HepG2 (cell line): Measurements from ENCODE around the gene BRD2. TPM values are rescaled to one million over a fixed set of nuclear protein-coding genes. Genes with fewer than 3 reads are reported as not detected.

Experiments
- GLI4 ChIP-seq: sonication (generic); formaldehyde crosslinking; IDR thresholded peaks from 2 replicates; pipeline ENCODE4 v1.5.1; 2020; ENCODE audit warnings: missing genetic modification reagents, mild to moderate bottlenecking, moderate library complexity, borderline replicate concordance
- KDM5A ChIP-seq: fragments of 200-600 bp; sonication (generic); IDR thresholded peaks from 2 replicates; pipeline ENCODE4 v1.7.0; 2018; ENCODE audit warnings: antibody characterized with exemption, mild to moderate bottlenecking, low read length, borderline replicate concordance
- MXD4 ChIP-seq: IDR thresholded peaks from 2 replicates; pipeline ENCODE4 v1.6.1; 2016; ENCODE audit warnings: mild to moderate bottlenecking, missing biosample characterization, missing genetic modification reagents
- NBN ChIP-seq: fragments of 450-650 bp; conservative IDR thresholded peaks from 2 replicates; pipeline ENCODE4 v1.6.1; 2017
- NFE2L1 ChIP-seq: sonication (generic); formaldehyde crosslinking; IDR thresholded peaks from 2 replicates; pipeline ENCODE4 v1.4.0; 2020; ENCODE audit warnings: missing genetic modification reagents, mild to moderate bottlenecking, borderline replicate concordance
- PHF20 ChIP-seq: sonication (generic); formaldehyde crosslinking; IDR thresholded peaks from 2 replicates; pipeline ENCODE4 v1.5.0; 2020; ENCODE audit warnings: mild to moderate bottlenecking, missing genetic modification reagents
- POLR2G ChIP-seq: fragments of 200-400 bp; formaldehyde crosslinking; IDR thresholded peaks from 2 replicates; pipeline ENCODE4 v1.6.1; 2018; ENCODE audit warnings: mild to moderate bottlenecking, low read depth, low read length, moderate library complexity
- RXRB ChIP-seq: IDR thresholded peaks from 2 replicates; pipeline ENCODE4 v1.6.1; 2016; ENCODE audit warnings: borderline replicate concordance, missing genetic modification reagents, missing compliant biosample characterization
- SIN3A ChIP-seq: IDR thresholded peaks from 2 replicates; pipeline ENCODE4 v1.6.1; 2011; ENCODE audit warnings: low read depth, mild to moderate bottlenecking, control low read depth, low read length, borderline replicate concordance
- SP4 ChIP-seq: sonication (generic); formaldehyde crosslinking; IDR thresholded peaks from 2 replicates; pipeline ENCODE4 v1.8.1; 2023; ENCODE audit warnings: mild to moderate bottlenecking, missing genetic modification reagents
- YEATS2 ChIP-seq: sonication (generic); formaldehyde crosslinking; IDR thresholded peaks from 2 replicates; pipeline ENCODE4 v1.4.0; 2020; ENCODE audit warnings: missing genetic modification reagents, borderline replicate concordance
- ZFP90 ChIP-seq: sonication (generic); formaldehyde crosslinking; IDR thresholded peaks from 2 replicates; pipeline ENCODE4 v1.8.0; 2022; ENCODE audit warnings: missing genetic modification reagents, mild to moderate bottlenecking, inconsistent platforms, borderline replicate concordance
- ZNF20 ChIP-seq: sonication (generic); formaldehyde crosslinking; IDR thresholded peaks from 2 replicates; pipeline ENCODE4 v1.4.0; 2020; ENCODE audit warnings: mild to moderate bottlenecking, moderate library complexity, missing genetic modification reagents
- ZNF343 ChIP-seq: sonication (generic); formaldehyde crosslinking; IDR thresholded peaks from 2 replicates; pipeline ENCODE4 v1.4.0; 2020; ENCODE audit warnings: mild to moderate bottlenecking, missing genetic modification reagents
- ZNF598 ChIP-seq: sonication (generic); formaldehyde crosslinking; IDR thresholded peaks from 2 replicates; pipeline ENCODE4 v1.5.1; 2020; ENCODE audit warnings: mild to moderate bottlenecking, missing genetic modification reagents, borderline replicate concordance
- ZNF703 ChIP-seq: sonication (generic); formaldehyde crosslinking; IDR thresholded peaks from 2 replicates; pipeline ENCODE4 v1.5.1; 2020; ENCODE audit warnings: missing genetic modification reagents, mild to moderate bottlenecking, moderate library complexity, borderline replicate concordance
- ZNF790 ChIP-seq: sonication (generic); formaldehyde crosslinking; IDR thresholded peaks from 2 replicates; pipeline ENCODE4 v1.8.0; 2022; ENCODE audit warnings: missing genetic modification reagents, mild to moderate bottlenecking, borderline replicate concordance
- ZNF839 ChIP-seq: sonication (generic); formaldehyde crosslinking; IDR thresholded peaks from 2 replicates; pipeline ENCODE4 v1.4.0; 2020; ENCODE audit warnings: missing genetic modification reagents, mild to moderate bottlenecking, borderline replicate concordance
- ZSCAN29 ChIP-seq: sonication (generic); formaldehyde crosslinking; conservative IDR thresholded peaks from 2 replicates; pipeline ENCODE4 v1.4.0; 2020; ENCODE audit warnings: mild to moderate bottlenecking, missing genetic modification reagents
- polyA plus RNA-seq, 8 experiments: library from polyadenylated mRNA; depleted of rRNA in 3 of 8; stranded (reverse) in 7 of 8; unstranded in 1 of 8; fragments of >200 nt; fragmentation: Illumina TruSeq in 4 of 8; extraction: Trizol in 4 of 8; gene quantifications; 2 replicates each; pipeline versions ENCODE4 v1.2.1 to v1.2.3, GENCODE V29; 2011 to 2016; ENCODE audit warnings: low read depth in 4 of 8, missing spikeins in 1 of 8, mixed read lengths in 1 of 8; ENCODE audit not compliant: insufficient read depth in 1 of 8
- total RNA-seq, 5 experiments: library from RNA; depleted of rRNA; stranded (reverse); fragments of >200 nt; fragmentation: Illumina TruSeq; extraction: Trizol; gene quantifications; 2 replicates each; pipeline ENCODE4 v1.2.3, GENCODE V29; 2016; ENCODE audit warnings: low read depth in 1 of 5
- TF ChIP-seq, protein P1 (sequence below): sonication (generic); formaldehyde crosslinking; IDR thresholded peaks from 2 replicates; pipeline ENCODE4 v1.5.0; 2020; ENCODE audit warnings: mild to moderate bottlenecking, missing genetic modification reagents
- TF ChIP-seq, protein P2 (sequence below): sonication (generic); formaldehyde crosslinking; IDR thresholded peaks from 2 replicates; pipeline ENCODE4 v1.4.0; 2020; ENCODE audit warnings: missing genetic modification reagents
- TF ChIP-seq, protein P3 (sequence below): sonication (generic); formaldehyde crosslinking; conservative IDR thresholded peaks from 2 replicates; pipeline ENCODE4 v1.4.0; 2020; ENCODE audit warnings: missing genetic modification reagents

BRD2 gene
- total and polyA plus RNA-seq, 2 of the 13 experiments (the other 11 are each of a cell fraction or from before 2014, with no cell fraction given): 143 to 202 TPM

DNA sequence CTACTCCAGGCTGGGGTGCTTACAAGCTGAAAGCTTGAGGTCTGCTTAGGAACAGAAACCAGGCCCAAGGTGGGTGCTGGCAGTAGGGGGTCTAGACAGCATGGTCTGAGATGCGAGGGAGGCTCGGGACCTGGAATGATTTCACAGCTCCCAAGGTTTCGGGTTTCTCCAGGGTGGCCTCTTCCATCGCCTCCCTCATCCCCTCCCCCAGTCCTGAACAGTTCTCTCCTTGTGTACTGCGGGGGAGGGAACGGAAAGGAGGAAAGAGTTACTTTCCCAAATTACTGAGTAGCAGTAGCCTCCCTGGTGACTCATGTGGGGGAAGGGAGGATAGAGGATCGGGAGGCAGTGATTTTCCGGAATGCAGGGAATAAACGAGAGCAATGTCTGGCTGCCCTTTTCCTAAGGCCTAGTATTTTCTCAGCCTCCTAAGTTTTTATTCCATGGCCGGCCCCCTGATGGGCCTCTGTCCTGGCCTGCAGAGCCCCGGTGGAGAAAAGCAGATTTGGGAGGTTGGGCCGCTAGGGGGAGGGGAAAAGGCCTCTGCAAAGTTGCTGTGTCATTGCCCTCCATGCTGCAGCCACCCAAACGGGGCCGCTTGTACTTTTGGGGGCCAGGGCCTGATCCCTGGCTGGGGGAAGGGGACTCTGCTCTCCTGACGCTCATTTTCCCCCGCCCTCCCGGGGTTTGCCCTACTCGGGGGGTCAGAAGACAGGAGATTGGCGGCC, 1.5 kb downstream of the BRD2 start (continued):
- TF ChIP-seq, protein P1, sequence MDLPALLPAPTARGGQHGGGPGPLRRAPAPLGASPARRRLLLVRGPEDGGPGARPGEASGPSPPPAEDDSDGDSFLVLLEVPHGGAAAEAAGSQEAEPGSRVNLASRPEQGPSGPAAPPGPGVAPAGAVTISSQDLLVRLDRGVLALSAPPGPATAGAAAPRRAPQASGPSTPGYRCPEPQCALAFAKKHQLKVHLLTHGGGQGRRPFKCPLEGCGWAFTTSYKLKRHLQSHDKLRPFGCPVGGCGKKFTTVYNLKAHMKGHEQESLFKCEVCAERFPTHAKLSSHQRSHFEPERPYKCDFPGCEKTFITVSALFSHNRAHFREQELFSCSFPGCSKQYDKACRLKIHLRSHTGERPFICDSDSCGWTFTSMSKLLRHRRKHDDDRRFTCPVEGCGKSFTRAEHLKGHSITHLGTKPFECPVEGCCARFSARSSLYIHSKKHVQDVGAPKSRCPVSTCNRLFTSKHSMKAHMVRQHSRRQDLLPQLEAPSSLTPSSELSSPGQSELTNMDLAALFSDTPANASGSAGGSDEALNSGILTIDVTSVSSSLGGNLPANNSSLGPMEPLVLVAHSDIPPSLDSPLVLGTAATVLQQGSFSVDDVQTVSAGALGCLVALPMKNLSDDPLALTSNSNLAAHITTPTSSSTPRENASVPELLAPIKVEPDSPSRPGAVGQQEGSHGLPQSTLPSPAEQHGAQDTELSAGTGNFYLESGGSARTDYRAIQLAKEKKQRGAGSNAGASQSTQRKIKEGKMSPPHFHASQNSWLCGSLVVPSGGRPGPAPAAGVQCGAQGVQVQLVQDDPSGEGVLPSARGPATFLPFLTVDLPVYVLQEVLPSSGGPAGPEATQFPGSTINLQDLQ (CRISPR knock-in tag): peak; percentile 61; the same call in 1 of the 2 replicates
- TF ChIP-seq ZNF343 (peak; percentile 68; the same call in 1 of the 2 replicates), ZNF839 (CRISPR knock-in tag) (no peak; the same call in 1 of the 2 replicates), NBN (no peak), ZNF598 (CRISPR knock-in tag) (no peak), ZNF20 (no peak), NFE2L1 (CRISPR knock-in tag) (peak; percentile 100), ZNF703 (peak; percentile 60; the same call in 1 of the 2 replicates), SIN3A (0 out of 2 replicates have a peak, but pooled peaks have one; percentile 22), GLI4 (CRISPR knock-in tag) (peak; percentile 94; the same call in 1 of the 2 replicates), KDM5A (no peak; the same call in 1 of the 2 replicates), PHF20 (CRISPR knock-in tag) (peak; percentile 42; the same call in 1 of the 2 replicates), MXD4 (CRISPR knock-in tag) (0 out of 2 replicates have a peak, but pooled peaks have one; percentile 12), ZSCAN29 (CRISPR knock-in tag) (0 out of 2 replicates have a peak, but pooled peaks have one; percentile 25), POLR2G (peak; percentile 75), SP4 (CRISPR knock-in tag) (peak; percentile 43; the same call in 1 of the 2 replicates), ZFP90 (CRISPR knock-in tag) (peak; percentile 71; the same call in 1 of the 2 replicates), YEATS2 (peak; percentile 18; the same call in 1 of the 2 replicates), RXRB (CRISPR knock-in tag) (0 out of 2 replicates have a peak, but pooled peaks have one; percentile 38), ZNF790 (CRISPR knock-in tag) (peak; percentile 86)
- TF ChIP-seq, protein P2, sequence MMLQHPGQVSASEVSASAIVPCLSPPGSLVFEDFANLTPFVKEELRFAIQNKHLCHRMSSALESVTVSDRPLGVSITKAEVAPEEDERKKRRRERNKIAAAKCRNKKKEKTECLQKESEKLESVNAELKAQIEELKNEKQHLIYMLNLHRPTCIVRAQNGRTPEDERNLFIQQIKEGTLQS: peak; percentile 31; the same call in 1 of the 2 replicates
- TF ChIP-seq, protein P3, sequence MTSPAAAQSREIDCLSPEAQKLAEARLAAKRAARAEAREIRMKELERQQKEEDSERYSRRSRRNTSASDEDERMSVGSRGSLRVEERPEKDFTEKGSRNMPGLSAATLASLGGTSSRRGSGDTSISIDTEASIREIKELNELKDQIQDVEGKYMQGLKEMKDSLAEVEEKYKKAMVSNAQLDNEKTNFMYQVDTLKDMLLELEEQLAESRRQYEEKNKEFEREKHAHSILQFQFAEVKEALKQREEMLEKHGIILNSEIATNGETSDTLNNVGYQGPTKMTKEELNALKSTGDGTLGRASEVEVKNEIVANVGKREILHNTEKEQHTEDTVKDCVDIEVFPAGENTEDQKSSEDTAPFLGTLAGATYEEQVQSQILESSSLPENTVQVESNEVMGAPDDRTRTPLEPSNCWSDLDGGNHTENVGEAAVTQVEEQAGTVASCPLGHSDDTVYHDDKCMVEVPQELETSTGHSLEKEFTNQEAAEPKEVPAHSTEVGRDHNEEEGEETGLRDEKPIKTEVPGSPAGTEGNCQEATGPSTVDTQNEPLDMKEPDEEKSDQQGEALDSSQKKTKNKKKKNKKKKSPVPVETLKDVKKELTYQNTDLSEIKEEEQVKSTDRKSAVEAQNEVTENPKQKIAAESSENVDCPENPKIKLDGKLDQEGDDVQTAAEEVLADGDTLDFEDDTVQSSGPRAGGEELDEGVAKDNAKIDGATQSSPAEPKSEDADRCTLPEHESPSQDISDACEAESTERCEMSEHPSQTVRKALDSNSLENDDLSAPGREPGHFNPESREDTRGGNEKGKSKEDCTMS: no peak
